ENCODE measurements around the gene CAAP1. TPM values are rescaled to one million over a fixed set of nuclear protein-coding genes. Genes with fewer than 3 reads are reported as not detected.

The CAAP1 gene
- total RNA-seq, 2 donors from 2014 or later = 10.5 to 21.7 TPM

Other genes starting within 250 kb of the CAAP1 start
- 10 to 100 TPM; 31.5 to 52.6 TPM for gene PLAA, start 54.4 kb upstream of the CAAP1 start, total RNA-seq
- gene IFT74, start 63.6 kb upstream of the CAAP1 start, total RNA-seq = 1 to 10 TPM; 8.9 to 9.3 TPM
- not detected for gene LRRC19, start 112.9 kb upstream of the CAAP1 start, total RNA-seq
- not detected for gene TEK, start 216.4 kb upstream of the CAAP1 start, total RNA-seq

All from activated naive CD4-positive, alpha-beta T cell treated with anti-CD3 and anti-CD28 coated beads, Interleukin-2, amount 50 U/mL, for 72 hours (primary cell).